ENCODE results near the gene SLC22A1. TPM values are rescaled to one million over a fixed set of nuclear protein-coding genes. Genes with fewer than 3 reads are reported as not detected.

Gene SLC22A1
- total and polyA plus RNA-seq, 4 donors, result 0.72 to 2.5 (median 1.3) TPM

- no peak overlapping the region for H3K9ac ChIP-seq (ENCODE audit: insufficient read depth in 1 of 2, low read length in 2 of 2)
- H3K4me1 ChIP-seq (ENCODE audit: control insufficient read depth in 5 of 5, insufficient read depth in 5 of 5, low read length in 5 of 5), result no peaks in the 10 kb centered on the region
- TF ChIP-seq CTCF (IDR thresholded peaks at IDR 0.05; ENCODE audit: control extremely low read depth, extremely low read depth), result no peak
- H3K27ac ChIP-seq (ENCODE audit: low read depth in 1 of 2, low read length in 1 of 2), result no peak overlapping the region
- DNase-seq, result no peak
- H3K4me3 ChIP-seq, result no peak overlapping the region
- WGBS, 2 donors, result 78% methylated on average over 1 of the region's 1 CpG
- H3K9me3 ChIP-seq (ENCODE audit: control insufficient read depth in 4 of 4, insufficient read depth in 3 of 4, low read length in 3 of 4), result peaks cover 0 to 4% (median 0%) of the 10 kb centered on the region in 4 donors
- H3K36me3 ChIP-seq (ENCODE audit: control insufficient read depth in 4 of 4, insufficient read depth in 4 of 4, low read length in 4 of 4), result no peaks in the 10 kb centered on the region
- ATAC-seq (ENCODE audit: insufficient read depth, low FRiP score), result no peak
- no peaks in the 10 kb centered on the region for H3K27me3 ChIP-seq (ENCODE audit: control insufficient read depth in 3 of 3, insufficient read depth in 3 of 3, low read length in 2 of 3)
Observed at GRCh38 chr6:160204710-160205109, 83.1 kb downstream of the SLC22A1 start.

GRCh38 chr6:160207618-160208017 is 86.0 kb downstream of the SLC22A1 start:
- Histone ChIP-seq H3K4me1 (ENCODE audit: control insufficient read depth in 5 of 5, insufficient read depth in 5 of 5, low read length in 5 of 5) (no peaks in the 10 kb centered on the region), H3K36me3 (ENCODE audit: control insufficient read depth in 4 of 4, insufficient read depth in 4 of 4, low read length in 4 of 4) (no peaks in the 10 kb centered on the region), H3K9ac (ENCODE audit: insufficient read depth in 1 of 2, low read length in 2 of 2) (no peak overlapping the region), H3K9me3 (ENCODE audit: control insufficient read depth in 4 of 4, insufficient read depth in 3 of 4, low read length in 3 of 4) (peaks cover 0 to 4% (median 0%) of the 10 kb centered on the region in 4 donors), H3K27ac (ENCODE audit: low read depth in 1 of 2, low read length in 1 of 2) (no peak overlapping the region), H3K27me3 (ENCODE audit: control insufficient read depth in 3 of 3, insufficient read depth in 3 of 3, low read length in 2 of 3) (no peaks in the 10 kb centered on the region), H3K4me3 (no peak overlapping the region)
- WGBS, 2 donors, result 81 to 83% methylated on average over 3 of the region's 3 CpGs
- no peak for TF ChIP-seq CTCF (IDR thresholded peaks at IDR 0.05; ENCODE audit: control extremely low read depth, extremely low read depth)
- no peak for DNase-seq
- ATAC-seq (ENCODE audit: insufficient read depth, low FRiP score), result no peak

Small RNA genes lying within 50 kb of the gene (small RNA-seq; reads per million reads assigned to genes)
- not detected for gene AL645733.1 (ENCODE audit: low replicate concordance)

Other genes starting within 250 kb of the SLC22A1 start
- under 1 TPM in 1 of 2 donors, not detected in 1; 0.14 TPM for gene MAS1, start 230.8 kb upstream of the SLC22A1 start, total RNA-seq
- gene MAS1, start 230.8 kb upstream of the SLC22A1 start, polyA plus RNA-seq, result under 1 TPM; 0.01 to 0.02 TPM
- 100 to 1,000 TPM; 118 to 125 TPM for gene IGF2R, start 152.7 kb upstream of the SLC22A1 start, total RNA-seq
- 10 to 100 TPM; 30.0 to 67.3 TPM for gene IGF2R, start 152.7 kb upstream of the SLC22A1 start, polyA plus RNA-seq
- gene SLC22A2, start 137.0 kb downstream of the SLC22A1 start, total RNA-seq, result not detected
- gene SLC22A2, start 137.0 kb downstream of the SLC22A1 start, polyA plus RNA-seq, result not detected
- gene SLC22A3, start 226.6 kb downstream of the SLC22A1 start, total RNA-seq, result 10 to 100 TPM; 30.9 to 65.0 TPM
- 10 to 100 TPM in 1 of 2 donors, 1 to 10 TPM in 1; 9.5 to 35.6 TPM for gene SLC22A3, start 226.6 kb downstream of the SLC22A1 start, polyA plus RNA-seq